ENCODE data around the gene MS4A10. TPM values are rescaled to one million over a fixed set of nuclear protein-coding genes. Genes with fewer than 3 reads are reported as not detected.

The MS4A10 gene
- total RNA-seq, 2 donors from 2014 or later = not detected

- DNase-seq = no peak
- intact Hi-C loops (cut with DNase I) = no loop called here
These were observed 21.3 kb upstream of the MS4A10 start for GRCh38 chr11:60763692-60764369.

GRCh38 chr11:60764879-60765278, 20.3 kb upstream of the MS4A10 start:
- DNase-seq (no peak), ATAC-seq (no peak)
- intact Hi-C loops (cut with DNase I) = no loop called here

More at GRCh38 chr11:60763692-60764369, 21.3 kb upstream of the MS4A10 start:
- ATAC-seq = no peak

GRCh38 chr11:60765355-60765754, 19.8 kb upstream of the MS4A10 start:
- ATAC-seq = no peak
- no peak for DNase-seq
- intact Hi-C loops (cut with DNase I) = no loop called here

- intact Hi-C loops (cut with DNase I) = no loop called here
- DNase-seq = no peak
- ATAC-seq = no peak
These were observed 18.6 kb upstream of the MS4A10 start for GRCh38 chr11:60766547-60766946.

- ATAC-seq = no peak
- intact Hi-C loops (cut with DNase I) = no loop called here
These were observed 17.7 kb upstream of the MS4A10 start for GRCh38 chr11:60767388-60767811.

GRCh38 chr11:60768202-60768601, 16.9 kb upstream of the MS4A10 start:
- intact Hi-C loops (cut with DNase I) = no loop called here
- DNase-seq (no peak), ATAC-seq (no peak)

More at GRCh38 chr11:60767388-60767811, 17.7 kb upstream of the MS4A10 start:
- no peak for DNase-seq

- ATAC-seq (no peak), DNase-seq (no peak)
- intact Hi-C loops (cut with DNase I) = no loop called here
These were observed 15.9 kb upstream of the MS4A10 start for GRCh38 chr11:60769273-60769672.

- no peak for DNase-seq
- intact Hi-C loops (cut with DNase I) = no loop called here
- no peak for ATAC-seq
These were observed 15.3 kb upstream of the MS4A10 start for GRCh38 chr11:60769811-60770210.

GRCh38 chr11:60771146-60771545, 14.0 kb upstream of the MS4A10 start:
- ATAC-seq (no peak), DNase-seq (no peak)
- intact Hi-C loops (cut with DNase I) = no loop called here

GRCh38 chr11:60771879-60772525, 13.1 kb upstream of the MS4A10 start:
- ATAC-seq (no peak), DNase-seq (no peak)
- intact Hi-C loops (cut with DNase I) = no loop called here

- DNase-seq (no peak), ATAC-seq (no peak)
- intact Hi-C loops (cut with DNase I) = no loop called here
These were observed 12.5 kb upstream of the MS4A10 start for GRCh38 chr11:60772666-60773065.

- intact Hi-C loops (cut with DNase I) = loop anchor here in 1 of 2 donors (2.0 to 5.0 kb wide), 2 partner anchors 58 to 123 kb away; no protein-coding TSS in a partner anchor
- no peak for DNase-seq
- no peak for ATAC-seq
These were observed 10.4 kb upstream of the MS4A10 start for GRCh38 chr11:60774726-60775125.

- ATAC-seq = peak; percentile 87 to 89
- DNase-seq = peak; percentile 86
- intact Hi-C loops (cut with DNase I) = loop anchor here in 1 of 2 donors (2.0 to 5.0 kb wide), 2 partner anchors 57 to 122 kb away; no protein-coding TSS in a partner anchor
These were observed 9.6 kb upstream of the MS4A10 start for GRCh38 chr11:60775420-60775961.

- intact Hi-C loops (cut with DNase I) = loop anchor here in 1 of 2 donors (5.0 kb wide), 1 partner anchor 121 kb away; no protein-coding TSS in a partner anchor
- DNase-seq (no peak), ATAC-seq (no peak)
These were observed 9.0 kb upstream of the MS4A10 start for GRCh38 chr11:60776167-60776566.

GRCh38 chr11:60777106-60777505, 8.0 kb upstream of the MS4A10 start:
- ATAC-seq (no peak), DNase-seq (no peak)
- intact Hi-C loops (cut with DNase I) = loop anchor here in 1 of 2 donors (5.0 kb wide), 1 partner anchor 120 kb away; no protein-coding TSS in a partner anchor

GRCh38 chr11:60777572-60777971, 7.6 kb upstream of the MS4A10 start:
- peak in 1 of 2 donors; percentile 12 for ATAC-seq
- peak; percentile 52 for DNase-seq
- intact Hi-C loops (cut with DNase I) = loop anchor here in 1 of 2 donors (5.0 kb wide), 1 partner anchor 120 kb away; no protein-coding TSS in a partner anchor

GRCh38 chr11:60780065-60780464, 5.1 kb upstream of the MS4A10 start:
- no peak for ATAC-seq
- DNase-seq = no peak
- intact Hi-C loops (cut with DNase I) = no loop called here

- DNase-seq (no peak), ATAC-seq (no peak)
- intact Hi-C loops (cut with DNase I) = no loop called here
These were observed 4.4 kb upstream of the MS4A10 start for GRCh38 chr11:60780774-60781173.

GRCh38 chr11:60781286-60781980, 3.7 kb upstream of the MS4A10 start:
- intact Hi-C loops (cut with DNase I) = no loop called here
- no peak for ATAC-seq
- no peak for DNase-seq

- ATAC-seq (no peak), DNase-seq (no peak)
- intact Hi-C loops (cut with DNase I) = no loop called here
These were observed 3.2 kb upstream of the MS4A10 start for GRCh38 chr11:60781981-60782316.

All from left cardiac atrium (tissue), 4 donors.